B cell (primary cell): ENCODE measurements around the gene WNT1. TPM values are rescaled to one million over a fixed set of nuclear protein-coding genes. Genes with fewer than 3 reads are reported as not detected.

Experiments used
- ATAC-seq: fragments of 200-7000 bp; cut with Tn5 transposase; one replicate; pipeline ENCODE4 v1.10.0; 2021; ENCODE audit warnings: low read depth, mild to moderate bottlenecking, moderate number of reproducible peaks, moderate library complexity
- CTCF ChIA-PET: fragments of 350-600 bp; sonication (Branson Sonifier 250); formaldehyde crosslinking; loops from one replicate; lab custom pipeline; 2021; ENCODE audit warnings: antibody characterized with exemption, inconsistent platforms; lab: Charles Lee
- POLR2A ChIA-PET: fragments of 350-600 bp; sonication (Branson Sonifier 250); formaldehyde crosslinking; loops from one replicate; lab custom pipeline; 2021; ENCODE audit warnings: antibody characterized with exemption; lab: Charles Lee
- DNase-seq: peaks from one replicate; pipeline ENCODE4 v3.0.0; 2013
- H2AFZ ChIP-seq: 2 replicates; pipeline ENCODE4 v1.6.1; 2012; ENCODE audit warnings: mild to moderate bottlenecking, low read depth, low read length; ENCODE audit not compliant: insufficient read depth, poor library complexity, severe bottlenecking
- H3K27ac ChIP-seq, 2 donors: 1 replicate in 1 of 2; 2 replicates in 1 of 2; pipeline ENCODE4 v1.5.1; 2012 to 2013; ENCODE audit warnings: low read length in 2 of 2, mild to moderate bottlenecking in 2 of 2, moderate library complexity in 1 of 2
- H3K27me3 ChIP-seq, 4 experiments: fragments of 200-600 bp in 1 of 4; sonication (generic) in 1 of 4; replicated peaks in 1 of 4; 1 replicate in 2 of 4; 2 replicates in 2 of 4; pipeline versions ENCODE4 v1.6.1 to v1.7.0; 2013 to 2016; ENCODE audit warnings: low read length in 3 of 4, mild to moderate bottlenecking in 2 of 4, mixed read lengths in 1 of 4, moderate library complexity in 1 of 4; ENCODE audit not compliant: insufficient read depth in 4 of 4, control insufficient read depth in 3 of 4; ENCODE audit errors: control extremely low read depth in 1 of 4
- H3K36me3 ChIP-seq, 2 experiments: replicated peaks in 1 of 2; 1 replicate in 1 of 2; 2 replicates in 1 of 2; pipeline versions ENCODE4 v1.6.1 to v1.7.1; 2013; ENCODE audit warnings: low read length in 1 of 2; ENCODE audit not compliant: insufficient read depth in 2 of 2, control insufficient read depth in 1 of 2; ENCODE audit errors: control extremely low read depth in 1 of 2, extremely low read depth in 1 of 2
- H3K4me1 ChIP-seq, 2 donors: fragments of 200-600 bp in 1 of 2; sonication (generic) in 1 of 2; 1 replicate in 1 of 2; 2 replicates in 1 of 2; pipeline versions ENCODE4 v1.5.1 to v1.6.1; 2013 to 2017; ENCODE audit warnings: low read length in 2 of 2; ENCODE audit not compliant: control insufficient read depth in 2 of 2, insufficient read depth in 2 of 2
- H3K4me2 ChIP-seq: replicated peaks from 2 replicates; pipeline ENCODE3; 2012; ENCODE audit warnings: mild to moderate bottlenecking, low read depth, low read length; ENCODE audit not compliant: poor library complexity, severe bottlenecking
- H3K4me3 ChIP-seq, 5 experiments: fragments of 200-600 bp in 1 of 5; sonication (generic) in 1 of 5; 1 replicate in 3 of 5; 2 replicates in 2 of 5; pipeline versions ENCODE4 v1.5.1 to v1.7.0; 2011 to 2016; ENCODE audit warnings: low read length in 4 of 5, mild to moderate bottlenecking in 4 of 5, low read depth in 2 of 5, control low read depth in 1 of 5, moderate library complexity in 1 of 5; ENCODE audit not compliant: insufficient read depth in 1 of 5; ENCODE audit errors: control extremely low read depth in 1 of 5, extremely low read depth in 1 of 5
- H3K79me2 ChIP-seq: fragments of 200-600 bp; sonication (generic); one replicate; pipeline ENCODE4 v1.6.0; 2016; ENCODE audit warnings: low read length; ENCODE audit not compliant: control insufficient read depth, insufficient read depth
- H3K9ac ChIP-seq: fragments of 200-600 bp; sonication (generic); 2 replicates; pipeline ENCODE4 v1.6.1; 2017; ENCODE audit warnings: mild to moderate bottlenecking, low read length, moderate library complexity
- H3K9me3 ChIP-seq, 3 donors: one replicate each; pipeline versions ENCODE4 v1.6.1 to v1.7.1; 2013; ENCODE audit warnings: low read length in 2 of 3; ENCODE audit not compliant: control insufficient read depth in 2 of 3, insufficient read depth in 1 of 3; ENCODE audit errors: control extremely low read depth in 1 of 3
- H4K20me1 ChIP-seq: 2 replicates; pipeline ENCODE4 v1.6.0; 2012; ENCODE audit warnings: mild to moderate bottlenecking, low read length; ENCODE audit not compliant: insufficient read depth, control insufficient read depth, poor library complexity, severe bottlenecking
- H3K27ac Mint-ChIP-seq: one replicate; pipeline ENCODE4 v1.8.0; 2021; ENCODE audit warnings: mixed read lengths
- H3K27me3 Mint-ChIP-seq: one replicate; pipeline ENCODE4 v1.8.0; 2021; ENCODE audit warnings: mixed read lengths
- H3K4me1 Mint-ChIP-seq: one replicate; pipeline ENCODE4 v1.8.0; 2021; ENCODE audit warnings: mixed read lengths
- H3K4me3 Mint-ChIP-seq: one replicate; pipeline ENCODE4 v1.8.0; 2021; ENCODE audit warnings: mixed read lengths
- H3K9me3 Mint-ChIP-seq: one replicate; pipeline ENCODE4 v1.8.0; 2022; ENCODE audit warnings: mixed read lengths; ENCODE audit not compliant: insufficient read depth
- CTCF ChIP-seq: fragments of 200-600 bp; IDR thresholded peaks from one replicate; pipeline ENCODE4 v1.8.0; 2022; ENCODE audit warnings: antibody characterized with exemption, mild to moderate bottlenecking
- EZH2 ChIP-seq: IDR thresholded peaks from 2 replicates; pipeline ENCODE4 v1.6.1; 2012; ENCODE audit warnings: borderline replicate concordance, low read depth, mild to moderate bottlenecking, moderate library complexity, low read length; ENCODE audit not compliant: insufficient read depth, poor library complexity, severe bottlenecking
- WGBS: methylation state at CpG from one replicate; pipeline ENCODE4 v1.1.5; 2013; ENCODE audit warnings: missing lambda C conversion rate; ENCODE audit not compliant: insufficient coverage; 5-methylcytosine and 5-hydroxymethylcytosine counted together
- intact Hi-C: fragments of 100-400 bp; cut with micrococcal nuclease; formaldehyde crosslinking; loops from one replicate; pipeline ENCODE4 v1.10.0; 2022
- polyA plus RNA-seq: library from polyadenylated mRNA; depleted of rRNA; stranded (reverse); fragments of >200 nt; gene quantifications from 2 replicates; pipeline ENCODE4 v1.2.3, GENCODE V29; 2012
- total RNA-seq, 2 donors: library from RNA; stranded (reverse); fragments of 120-200 nt in 1 of 2; gene quantifications; 1 replicate in 1 of 2; 2 replicates in 1 of 2; pipeline versions ENCODE4 v1.2.3 to v1.2.4, GENCODE V29; 2013 to 2022

Gene WNT1
- total and polyA plus RNA-seq, 2 donors (not counting 1 experiment from before 2014, with no cell fraction given): 0.55 TPM; not detected in 1

GRCh38 chr12:48961331-48961730 lies 16.8 kb upstream of the WNT1 start:
- Histone ChIP-seq H3K9me3 (no peaks in the 10 kb centered on the region), H3K9ac (no peak overlapping the region), H3K36me3 (no peaks in the 10 kb centered on the region), H3K27ac (no peak overlapping the region), H2AFZ (no peak overlapping the region), H3K79me2 (peaks cover 10% of the 10 kb centered on the region), H4K20me1 (no peaks in the 10 kb centered on the region), H3K4me3 (no peak overlapping the region), H3K4me2 (no peak overlapping the region), H3K4me1 (peaks cover 13 to 21% of the 10 kb centered on the region in 2 donors), H3K27me3 (peaks cover 0 to 3% (median 0%) of the 10 kb centered on the region in 4 experiments)
- intact Hi-C loops: no loop called here
- Mint-ChIP-seq H3K27ac (no peak overlapping the region), H3K27me3 (no peaks in the 10 kb centered on the region), H3K9me3 (no peaks in the 10 kb centered on the region), H3K4me1 (peaks cover 20% of the 10 kb centered on the region), H3K4me3 (no peak overlapping the region)
- ChIA-PET POLR2A (no interaction called here), CTCF (interaction anchor here (1.2 kb wide), 1 partner anchor 16 kb away, joined by 3 read pairs; no protein-coding TSS in a partner anchor)
- no peak for ATAC-seq
- DNase-seq: no peak
- 65% methylated on average over 3 of the region's 4 CpGs for WGBS
- TF ChIP-seq CTCF (no peak), EZH2 (no peak)

DNA sequence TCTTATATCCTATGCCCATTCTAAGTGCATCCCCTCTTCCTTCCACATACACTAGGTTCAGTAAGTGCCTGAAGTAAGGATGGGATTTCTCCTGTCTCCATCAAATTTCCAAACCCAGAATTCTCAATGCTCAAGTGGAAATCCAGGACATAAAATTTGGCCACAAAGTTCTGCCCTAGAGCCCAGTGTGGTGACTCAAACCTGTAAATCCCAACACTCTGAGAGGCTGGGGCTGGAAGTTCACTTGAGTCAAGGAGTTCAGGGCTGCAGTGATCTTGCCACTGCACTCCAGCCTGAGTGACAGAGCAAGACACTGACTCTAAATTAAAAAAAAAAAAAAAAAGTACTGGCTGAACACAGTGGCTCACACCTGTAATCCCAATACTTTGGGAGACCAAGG lies 16.3 kb upstream of the WNT1 start:
- Mint-ChIP-seq H3K27me3 (no peaks in the 10 kb centered on the region), H3K4me1 (peaks cover 19% of the 10 kb centered on the region), H3K9me3 (no peaks in the 10 kb centered on the region), H3K4me3 (no peak overlapping the region), H3K27ac (no peak overlapping the region)
- Histone ChIP-seq H3K27ac (no peak overlapping the region), H4K20me1 (no peaks in the 10 kb centered on the region), H3K79me2 (peaks cover 6% of the 10 kb centered on the region), H3K9me3 (no peaks in the 10 kb centered on the region), H3K4me2 (no peak overlapping the region), H3K9ac (no peak overlapping the region), H3K27me3 (peaks cover 0 to 3% (median 0%) of the 10 kb centered on the region in 4 experiments), H3K4me1 (peaks cover 8 to 21% of the 10 kb centered on the region in 2 donors), H2AFZ (no peak overlapping the region), H3K36me3 (no peaks in the 10 kb centered on the region), H3K4me3 (no peak overlapping the region)
- intact Hi-C loops: no loop called here
- CTCF ChIA-PET: interaction anchor here (1.2 kb wide), 1 partner anchor 16 kb away, joined by 3 read pairs; no protein-coding TSS in a partner anchor
- ATAC-seq (no peak), DNase-seq (no peak)
- TF ChIP-seq EZH2: no peak
- TF ChIP-seq CTCF: no peak
- POLR2A ChIA-PET: no interaction called here
